A673 (cell line): ENCODE data around the gene MRPS14.

Source experiments
- CTCF ChIP-seq: fragments of 300-800, 200-600 bp; sonication (generic); conservative IDR thresholded peaks from 2 replicates; pipeline ENCODE4 v1.5.1; 2017; ENCODE audit warnings: low read depth, mild to moderate bottlenecking, antibody characterized with exemption, low read length, moderate library complexity, mixed read lengths
- EZH2 ChIP-seq: fragments of 200-600 bp; sonication (generic); IDR thresholded peaks from 2 replicates; pipeline ENCODE4 v1.6.1; 2017; ENCODE audit warnings: borderline replicate concordance, low read depth, mild to moderate bottlenecking, mixed read lengths, antibody characterized with exemption, low read length; ENCODE audit not compliant: poor library complexity, severe bottlenecking

- TF ChIP-seq EZH2, result no peak
- TF ChIP-seq CTCF, result no peak
Observed at GRCh38 chr1:175070818-175071217, 47.6 kb upstream of the MRPS14 start.
